ENCODE measurements around the gene BRCC3. TPM values are rescaled to one million over a fixed set of nuclear protein-coding genes. Genes with fewer than 3 reads are reported as not detected.

The BRCC3 gene
- total and polyA plus RNA-seq, 11 donors, result 3.6 to 18.7 (median 16.6) TPM

GRCh38 chrX:155026420-155026726, 44.9 kb upstream of the BRCC3 start:
- 0 to 57% (median 20%) methylated on average over 15 to 16 of the region's 16 CpGs for WGBS, 4 donors
- TF ChIP-seq POLR2A (IDR thresholded peaks at IDR 0.05) (no peak), CTCF (IDR thresholded peaks at IDR 0.05) (no peak)
- Histone ChIP-seq H3K4me3 (peak overlapping the region in 11 of 12 donors; percentile 8 to 85 (median 65)), H3K27ac (peak overlapping the region; percentile 91 to 99 (median 98)), H3K9me3 (no peaks in the 10 kb centered on the region), H3K36me3 (no peaks in the 10 kb centered on the region), H3K27me3 (no peaks in the 10 kb centered on the region), H3K4me1 (peaks cover 0 to 15% (median 4%) of the 10 kb centered on the region in 12 donors)
- no peak for ATAC-seq
- intact Hi-C loops (cut with DNase I), result no loop called here
- no peak for DNase-seq

- ATAC-seq (peak; percentile 92 to 95 (median 94)), DNase-seq (peak; percentile 93 to 97 (median 95))
- H3K27ac ChIP-seq, result peak within 1 kb of the TSS; percentile 91 to 99 (median 98)
- intact Hi-C loops (cut with DNase I), result no loop called here
- no peaks in the 10 kb centered on the region for H3K27me3 ChIP-seq
- no peaks in the 10 kb centered on the region for H3K36me3 ChIP-seq
- 0 to 40% (median 20%) methylated on average over 29 to 82 of the region's 82 CpGs for WGBS, 4 donors
- H3K9me3 ChIP-seq, result no peaks in the 10 kb centered on the region
- no peak for TF ChIP-seq CTCF (IDR thresholded peaks at IDR 0.05)
- TF ChIP-seq POLR2A (IDR thresholded peaks at IDR 0.05), result no peak
- peaks cover 0 to 15% (median 5%) of the 10 kb centered on the region in 12 donors for H3K4me1 ChIP-seq
- H3K4me3 ChIP-seq, result peak within 1 kb of the TSS; percentile 22 to 85 (median 64)
Measured at GRCh38 chrX:155026727-155027508, 44.4 kb upstream of the BRCC3 start, which contains the start of gene FUNDC2. FUNDC2 (plus strand) TSS chrX:155026844; CDS start chrX:155026939, 95 bp downstream.

- H3K9me3 ChIP-seq, result no peaks in the 10 kb centered on the region
- ATAC-seq (peak; percentile 37 to 63 (median 55)), DNase-seq (peak in 2 of 5 donors; percentile 23 to 24)
- peaks cover 0 to 15% (median 5%) of the 10 kb centered on the region in 12 donors for H3K4me1 ChIP-seq
- no peaks in the 10 kb centered on the region for H3K27me3 ChIP-seq
- TF ChIP-seq POLR2A (IDR thresholded peaks at IDR 0.05), result no peak
- TF ChIP-seq CTCF (IDR thresholded peaks at IDR 0.05), result no peak
- intact Hi-C loops (cut with DNase I), result no loop called here
- no peaks in the 10 kb centered on the region for H3K36me3 ChIP-seq
- WGBS, 4 donors, result 1 to 35% (median 15%) methylated on average over 14 of the region's 14 CpGs
- peak overlapping the region; percentile 22 to 85 (median 64) for H3K4me3 ChIP-seq
- H3K27ac ChIP-seq, result peak overlapping the region; percentile 91 to 99 (median 98)
Measured at GRCh38 chrX:155027509-155028066, 43.7 kb upstream of the BRCC3 start.

- H3K4me3 ChIP-seq, result peak overlapping the region; percentile 1 to 85 (median 64)
- H3K27ac ChIP-seq, result peak overlapping the region; percentile 91 to 99 (median 98)
- no peak for TF ChIP-seq POLR2A (IDR thresholded peaks at IDR 0.05)
- no peak for TF ChIP-seq CTCF (IDR thresholded peaks at IDR 0.05)
- H3K4me1 ChIP-seq, result peaks cover 0 to 15% (median 5%) of the 10 kb centered on the region in 12 donors
- no peaks in the 10 kb centered on the region for H3K27me3 ChIP-seq
- intact Hi-C loops (cut with DNase I), result no loop called here
- no peaks in the 10 kb centered on the region for H3K9me3 ChIP-seq
- ATAC-seq, result no peak
- no peak for DNase-seq
- no peaks in the 10 kb centered on the region for H3K36me3 ChIP-seq
- 14 to 34% (median 17%) methylated on average over 3 of the region's 3 CpGs for WGBS, 4 donors
Measured at GRCh38 chrX:155028129-155028528, 43.2 kb upstream of the BRCC3 start.

Data from heart left ventricle (tissue), 16 donors.